GM23248 (cell line): Measurements from ENCODE around the gene CACNB3. TPM values are rescaled to one million over a fixed set of nuclear protein-coding genes. Genes with fewer than 3 reads are reported as not detected.
"Not testable (repeated sequence)": the region's sequence is repeated elsewhere in the genome, so short reads cannot be mapped to it uniquely, and the experiment has no call there.

Experiments used
- DNase-seq: peaks from one replicate; pipeline ENCODE4 v3.0.0-alpha.2; 2015
- H2AFZ ChIP-seq: fragments of 200-600 bp; sonication (generic); 2 replicates; pipeline ENCODE4 v1.6.1; 2016; ENCODE audit warnings: antibody characterized with exemption
- H3F3A ChIP-seq: fragments of 200-600 bp; sonication (generic); 2 replicates; pipeline ENCODE4 v1.6.1; 2016; ENCODE audit warnings: mild to moderate bottlenecking, antibody characterized with exemption, mixed run types; ENCODE audit not compliant: insufficient read depth
- H3K27ac ChIP-seq: fragments of 200-600 bp; sonication (generic); 2 replicates; pipeline ENCODE4 v1.5.1; 2016; ENCODE audit warnings: mild to moderate bottlenecking
- H3K27me3 ChIP-seq: fragments of 200-600 bp; sonication (generic); replicated peaks from 2 replicates; pipeline ENCODE4 v1.6.1; 2016; ENCODE audit warnings: mild to moderate bottlenecking; ENCODE audit not compliant: insufficient read depth
- H3K36me3 ChIP-seq: fragments of 200-600 bp; sonication (generic); 2 replicates; pipeline ENCODE4 v1.6.1; 2016; ENCODE audit warnings: low read depth, mild to moderate bottlenecking
- H3K4me1 ChIP-seq: fragments of 200-600 bp; sonication (generic); 2 replicates; pipeline ENCODE4 v1.6.1; 2016; ENCODE audit warnings: mild to moderate bottlenecking; ENCODE audit not compliant: insufficient read depth
- H3K4me2 ChIP-seq: fragments of 200-600 bp; sonication (generic); one replicate; pipeline ENCODE4 v1.6.1; 2016; ENCODE audit warnings: mild to moderate bottlenecking; ENCODE audit not compliant: unreplicated experiment
- H3K4me3 ChIP-seq: fragments of 200-600 bp; sonication (generic); 2 replicates; pipeline ENCODE4 v1.5.1; 2016; ENCODE audit warnings: mild to moderate bottlenecking
- H3K79me2 ChIP-seq: fragments of 200-600 bp; sonication (generic); 2 replicates; pipeline ENCODE4 v1.6.1; 2016; ENCODE audit warnings: mild to moderate bottlenecking; ENCODE audit not compliant: insufficient read depth
- H3K9ac ChIP-seq: fragments of 200-600 bp; sonication (generic); 2 replicates; pipeline ENCODE4 v1.6.1; 2016; ENCODE audit warnings: mild to moderate bottlenecking
- H3K9me2 ChIP-seq: fragments of 200-600 bp; sonication (generic); 2 replicates; pipeline ENCODE4 v1.6.1; 2016; ENCODE audit warnings: mixed run types, mild to moderate bottlenecking, moderate library complexity; ENCODE audit not compliant: insufficient read depth
- H3K9me3 ChIP-seq: fragments of 200-600 bp; sonication (generic); one replicate; pipeline ENCODE4 v1.6.1; 2017; ENCODE audit warnings: low read depth
- H4K20me1 ChIP-seq: fragments of 200-600 bp; sonication (generic); 2 replicates; pipeline ENCODE4 v1.6.0; 2016; ENCODE audit not compliant: insufficient read depth
- EZH2 ChIP-seq: fragments of 200-600 bp; sonication (generic); IDR thresholded peaks from 2 replicates; pipeline ENCODE4 v1.6.1; 2018; ENCODE audit warnings: antibody characterized with exemption, mild to moderate bottlenecking; ENCODE audit not compliant: insufficient read depth, poor library complexity, severe bottlenecking
- EZH2phosphoT487 ChIP-seq: fragments of 200-600 bp; sonication (generic); IDR thresholded peaks from 2 replicates; pipeline ENCODE4 v1.6.1; 2018; ENCODE audit warnings: antibody characterized with exemption, moderate library complexity, mild to moderate bottlenecking, low read depth; ENCODE audit not compliant: insufficient read depth
- WGBS, 2 experiments: methylation state at CpG; one replicate each; pipeline ENCODE4 v1.1.6; 2015 to 2017; ENCODE audit warnings: low lambda C conversion rate in 2 of 2, low coverage in 1 of 2; ENCODE audit errors: missing lambda C conversion rate in 2 of 2; 5-methylcytosine and 5-hydroxymethylcytosine counted together
- in situ Hi-C: fragments of 300-500 bp; cut with MboI; formaldehyde crosslinking; loops from 2 replicates; pipeline ENCODE4 v1.15.0; 2020
- microRNA-seq: library from miRNA; unstranded; fragments of <30 nt; microRNA quantifications from one replicate; pipeline ENCODE4, GENCODE V29; 2016; ENCODE audit warnings: borderline number of aligned reads
- polyA plus RNA-seq: library from polyadenylated mRNA; unstranded; fragments of >200 nt; fragmentation: Nextera tagmentation; extraction: Ambion mirVana; gene quantifications from 2 replicates; pipeline ENCODE4 v1.2.1, GENCODE V29; 2016
- small RNA-seq: library from RNA; depleted of rRNA; stranded (forward); fragments of <200 nt; gene quantifications from one replicate; pipeline ENCODE3, GENCODE V24; 2014; ENCODE audit warnings: low read depth, low replicate concordance
- total RNA-seq: library from RNA; depleted of rRNA; stranded (reverse); fragments of >200 nt; shearing (Covaris generic); gene quantifications from 2 replicates; pipeline ENCODE4 v1.2.3, GENCODE V29; 2014; rRNA removed

The CACNB3 gene
- total and polyA plus RNA-seq, 2 experiments from 2014 or later: 22.6 to 26.8 TPM

DNA sequence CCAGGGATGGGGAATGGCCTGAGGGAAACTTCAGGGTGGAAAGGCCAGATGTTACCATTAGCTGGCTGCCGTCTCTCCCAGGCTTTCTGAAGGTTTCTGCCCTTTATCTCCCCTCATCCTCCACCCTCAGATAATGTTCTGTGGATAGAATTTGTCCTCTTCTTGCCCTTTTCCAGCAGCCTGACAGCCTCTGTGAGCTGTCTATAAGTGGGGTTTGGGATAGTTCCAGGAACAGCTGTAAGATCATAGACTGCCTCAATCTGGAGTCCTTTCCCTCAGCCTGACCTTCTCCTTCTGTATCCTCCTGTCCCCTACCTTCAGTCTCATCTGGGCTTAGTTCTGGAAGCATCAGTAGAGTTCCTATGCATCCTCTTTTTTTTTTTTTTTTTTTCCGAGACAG lies 50.2 kb downstream of the CACNB3 start:
- Histone ChIP-seq H3K79me2 (no peaks in the 10 kb centered on the region), H3K36me3 (no peaks in the 10 kb centered on the region), H3K9ac (no peak overlapping the region), H3K4me2 (no peak overlapping the region), H3K4me3 (no peak overlapping the region), H3F3A (no peaks in the 10 kb centered on the region), H3K4me1 (no peaks in the 10 kb centered on the region), H3K27ac (no peak overlapping the region), H3K9me3 (no peaks in the 10 kb centered on the region), H3K9me2 (no peaks in the 10 kb centered on the region), H3K27me3 (peaks cover 19% of the 10 kb centered on the region), H4K20me1 (no peaks in the 10 kb centered on the region), H2AFZ (no peak overlapping the region)
- in situ Hi-C loops: no loop called here
- TF ChIP-seq EZH2 (no peak), EZH2phosphoT487 (no peak)
- DNase-seq: no peak
- WGBS, 2 experiments: 87 to 96% methylated on average over 2 of the region's 2 CpGs

GRCh38 chr12:48869191-48869590 lies 50.9 kb downstream of the CACNB3 start:
- Histone ChIP-seq H3F3A (no peaks in the 10 kb centered on the region), H3K9ac (no peak overlapping the region), H3K36me3 (no peaks in the 10 kb centered on the region), H3K27me3 (peaks cover 11% of the 10 kb centered on the region; the same call in 1 of the 2 replicates), H4K20me1 (no peaks in the 10 kb centered on the region), H3K79me2 (no peaks in the 10 kb centered on the region), H3K4me2 (no peak overlapping the region), H3K9me3 (no peaks in the 10 kb centered on the region), H3K9me2 (no peaks in the 10 kb centered on the region), H3K27ac (no peak overlapping the region), H3K4me3 (no peak overlapping the region), H2AFZ (no peak overlapping the region), H3K4me1 (no peaks in the 10 kb centered on the region)
- in situ Hi-C loops: no loop called here
- DNase-seq: no peak
- TF ChIP-seq EZH2phosphoT487: no peak
- no peak for TF ChIP-seq EZH2
- WGBS, 2 experiments: 28 to 35% methylated on average over 2 of the region's 2 CpGs

GRCh38 chr12:48873096-48873495 lies 54.8 kb downstream of the CACNB3 start:
- DNase-seq: no peak
- H3K36me3 ChIP-seq: no peaks in the 10 kb centered on the region
- WGBS, 2 experiments: 65 to 70% methylated on average over 4 of the region's 4 CpGs
- H3K4me1 ChIP-seq: no peaks in the 10 kb centered on the region
- H3K9me3 ChIP-seq: no peaks in the 10 kb centered on the region
- H3K9me2 ChIP-seq: no peaks in the 10 kb centered on the region
- no peaks in the 10 kb centered on the region for H4K20me1 ChIP-seq
- no peaks in the 10 kb centered on the region for H3F3A ChIP-seq
- H3K79me2 ChIP-seq: no peaks in the 10 kb centered on the region
- in situ Hi-C loops: no loop called here
- H3K27ac ChIP-seq: no peak overlapping the region
- no peak overlapping the region for H3K9ac ChIP-seq
- no peak for TF ChIP-seq EZH2
- no peak for TF ChIP-seq EZH2phosphoT487
- H2AFZ ChIP-seq: no peak overlapping the region
- no peak overlapping the region for H3K4me3 ChIP-seq
- no peaks in the 10 kb centered on the region for H3K27me3 ChIP-seq
- no peak overlapping the region for H3K4me2 ChIP-seq

- WGBS, 2 experiments: 74 to 77% methylated on average over 8 of the region's 8 CpGs
- H3K4me2 ChIP-seq, H3K27ac ChIP-seq, H3K36me3 ChIP-seq, H3K79me2 ChIP-seq, H3K9me2 ChIP-seq, in situ Hi-C loops, DNase-seq, H4K20me1 ChIP-seq, H3F3A ChIP-seq, H3K27me3 ChIP-seq, H3K4me1 ChIP-seq, H3K9ac ChIP-seq, H3K9me3 ChIP-seq, H2AFZ ChIP-seq, H3K4me3 ChIP-seq: not testable (repeated sequence)
Observed at GRCh38 chr12:48873534-48873933, 55.2 kb downstream of the CACNB3 start.

- TF ChIP-seq EZH2phosphoT487 (no peak), EZH2 (no peak)
- Histone ChIP-seq H3K9me3 (no peaks in the 10 kb centered on the region), H3K4me1 (no peaks in the 10 kb centered on the region), H3K27me3 (peaks cover 13% of the 10 kb centered on the region), H3K4me3 (no peak overlapping the region), H3K9me2 (no peaks in the 10 kb centered on the region), H3K36me3 (no peaks in the 10 kb centered on the region), H3K9ac (no peak overlapping the region), H2AFZ (no peak overlapping the region), H3K4me2 (no peak overlapping the region), H3K79me2 (no peaks in the 10 kb centered on the region), H4K20me1 (no peaks in the 10 kb centered on the region), H3K27ac (no peak overlapping the region), H3F3A (no peaks in the 10 kb centered on the region)
- WGBS, 2 experiments: 52 to 57% methylated on average over 4 of the region's 4 CpGs
- peak; percentile 40 for DNase-seq
- in situ Hi-C loops: no loop called here
Observed at GRCh38 chr12:48875944-48876515, 57.7 kb downstream of the CACNB3 start.

Small RNA genes lying within 50 kb of the gene (microRNA-seq; reads per million reads assigned to microRNA genes)
- gene MIR4701: not detected

Small RNA genes lying within 50 kb of the gene (small RNA-seq; reads per million reads assigned to genes)
- gene MIR4701: not detected
- gene RF00019: not detected

Other genes with a start within 250 kb of the CACNB3 start
- gene LALBA, start 248.4 kb upstream of the CACNB3 start, total RNA-seq: not detected in 2 replicates
- not detected in 2 replicates for gene LALBA, start 248.4 kb upstream of the CACNB3 start, polyA plus RNA-seq
- 25.7 and 44.4 TPM in 2 replicates for gene KANSL2, start 136.3 kb upstream of the CACNB3 start, total RNA-seq
- 28.6 and 30.0 TPM in 2 replicates for gene KANSL2, start 136.3 kb upstream of the CACNB3 start, polyA plus RNA-seq
- gene CCNT1, start 101.8 kb upstream of the CACNB3 start, total RNA-seq: 19.3 and 71.6 TPM in 2 replicates
- 5.5 and 6.7 TPM in 2 replicates for gene CCNT1, start 101.8 kb upstream of the CACNB3 start, polyA plus RNA-seq
- 24.8 and 25.8 TPM in 2 replicates for gene ADCY6, start 29.4 kb upstream of the CACNB3 start, total RNA-seq
- 4.1 TPM in 2 replicates for gene ADCY6, start 29.4 kb upstream of the CACNB3 start, polyA plus RNA-seq
- 56.5 and 61.0 TPM in 2 replicates for gene DDX23, start 33.7 kb downstream of the CACNB3 start, total RNA-seq
- 32.1 and 34.2 TPM in 2 replicates for gene DDX23, start 33.7 kb downstream of the CACNB3 start, polyA plus RNA-seq
- 0.32 TPM in 1 of 2 replicates, not detected in the other for gene RND1, start 47.4 kb downstream of the CACNB3 start, total RNA-seq
- gene RND1, start 47.4 kb downstream of the CACNB3 start, polyA plus RNA-seq: 0.13 TPM in 1 of 2 replicates, not detected in the other
- 17.4 and 28.1 TPM in 2 replicates for gene FKBP11, start 107.0 kb downstream of the CACNB3 start, total RNA-seq
- gene FKBP11, start 107.0 kb downstream of the CACNB3 start, polyA plus RNA-seq: 158 and 159 TPM in 2 replicates
- 55.3 and 87.7 TPM in 2 replicates for gene ARF3, start 139.0 kb downstream of the CACNB3 start, total RNA-seq
- 65.0 and 71.7 TPM in 2 replicates for gene ARF3, start 139.0 kb downstream of the CACNB3 start, polyA plus RNA-seq
- 0.32 TPM in 1 of 2 replicates, not detected in the other for gene WNT10B, start 153.2 kb downstream of the CACNB3 start, total RNA-seq
- gene WNT10B, start 153.2 kb downstream of the CACNB3 start, polyA plus RNA-seq: 0.29 and 0.61 TPM in 2 replicates
- gene WNT1, start 159.8 kb downstream of the CACNB3 start, total RNA-seq: not detected in 2 replicates
- not detected in 2 replicates for gene WNT1, start 159.8 kb downstream of the CACNB3 start, polyA plus RNA-seq
- 0.13 TPM in 1 of 2 replicates, not detected in the other for gene DDN, start 180.9 kb downstream of the CACNB3 start, total RNA-seq
- 0.06 TPM in 1 of 2 replicates, not detected in the other for gene DDN, start 180.9 kb downstream of the CACNB3 start, polyA plus RNA-seq
- gene PRKAG1, start 200.3 kb downstream of the CACNB3 start, total RNA-seq: 86.1 and 91.3 TPM in 2 replicates
- 62.5 and 66.8 TPM in 2 replicates for gene PRKAG1, start 200.3 kb downstream of the CACNB3 start, polyA plus RNA-seq
- 8.2 and 12.8 TPM in 2 replicates for gene KMT2D, start 242.3 kb downstream of the CACNB3 start, total RNA-seq
- gene KMT2D, start 242.3 kb downstream of the CACNB3 start, polyA plus RNA-seq: 8.6 and 10.3 TPM in 2 replicates